Right kidney (tissue), 1 donor: Measurements from ENCODE around the gene ADGRB2.

Experiments
- DNase-seq: peaks from one replicate; pipeline ENCODE4 v3.0.0-alpha.2; 2016

The ADGRB2 gene

DNA sequence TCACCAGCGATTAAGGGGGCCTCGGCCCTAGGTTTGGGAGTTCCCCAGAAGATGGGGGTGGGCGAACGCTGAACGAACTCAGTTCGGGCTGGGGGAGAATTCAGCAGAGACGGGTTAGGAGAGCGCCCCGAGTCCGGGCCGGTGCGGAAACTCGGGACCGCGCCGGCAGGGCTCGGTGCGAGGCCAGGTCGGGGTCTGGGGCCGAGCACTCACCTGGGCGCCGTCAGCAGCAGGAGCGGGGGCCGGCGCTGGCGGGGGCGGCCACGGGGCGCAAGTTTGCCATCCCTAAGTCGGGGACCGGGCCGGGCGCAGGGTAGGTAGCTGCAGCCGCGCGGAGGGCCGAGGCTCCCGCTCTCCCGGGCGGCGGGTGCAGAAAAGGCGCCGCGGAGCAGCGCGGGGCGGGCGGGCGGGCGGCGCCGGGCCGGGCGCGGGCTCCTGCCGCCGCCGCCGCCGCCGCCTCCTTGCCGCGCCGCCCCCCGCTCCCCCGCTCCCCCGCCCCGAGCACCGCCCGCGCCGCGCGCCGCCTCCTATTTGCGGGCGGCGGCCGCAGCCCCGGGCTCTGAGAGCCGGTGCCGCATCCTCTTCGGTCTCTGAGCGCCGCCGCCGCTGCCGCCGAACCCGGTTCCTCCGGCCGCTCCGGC, 349 bp downstream of the ADGRB2 start:
- no peak for DNase-seq

DNA sequence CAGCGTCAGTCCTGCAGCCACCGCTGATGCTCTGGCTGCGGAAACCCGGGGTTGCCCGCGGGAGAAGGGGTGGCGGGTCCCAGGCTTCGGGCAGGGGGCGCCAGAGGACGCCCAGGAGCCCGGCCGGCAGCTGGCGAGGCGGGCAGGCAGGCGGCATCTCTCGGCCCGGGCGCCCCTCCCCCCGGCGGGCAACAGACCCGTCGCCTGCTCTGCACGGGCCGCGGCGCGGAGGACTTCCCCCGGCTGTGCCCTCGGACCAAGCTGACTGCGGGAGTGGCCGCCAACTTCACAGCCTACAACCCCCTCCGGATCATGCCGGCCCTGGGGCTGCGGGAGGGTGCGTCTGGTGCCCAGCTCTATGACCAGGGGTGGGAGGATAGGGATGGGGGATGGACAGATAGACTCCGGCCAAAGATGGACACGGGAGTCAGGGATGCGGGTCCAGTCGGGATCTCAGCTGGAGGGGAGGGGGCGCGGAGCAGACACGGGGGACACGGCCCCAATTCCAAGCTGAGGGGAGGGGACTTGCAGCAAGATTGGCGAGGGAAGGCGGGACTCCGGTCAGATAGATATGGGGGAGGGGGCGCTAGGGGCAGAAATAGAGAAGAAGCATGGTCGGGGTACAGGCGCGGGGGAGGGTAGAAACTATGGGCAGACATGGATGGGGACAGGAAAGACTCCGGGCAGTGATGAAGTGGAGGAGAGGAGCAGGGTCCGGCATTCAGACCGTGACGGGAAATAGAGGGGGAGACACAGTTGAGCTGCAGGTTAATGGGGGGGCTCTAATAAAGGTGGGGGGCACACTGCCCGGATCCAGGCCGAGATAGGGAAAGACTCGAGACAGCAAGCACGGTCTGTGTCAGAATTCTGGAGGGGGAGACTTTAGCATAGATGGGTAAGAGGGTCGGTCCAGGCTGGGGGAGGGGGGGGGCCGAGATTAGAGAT, 1.1 kb downstream of the ADGRB2 start:
- DNase-seq, result peak; percentile 80

DNA sequence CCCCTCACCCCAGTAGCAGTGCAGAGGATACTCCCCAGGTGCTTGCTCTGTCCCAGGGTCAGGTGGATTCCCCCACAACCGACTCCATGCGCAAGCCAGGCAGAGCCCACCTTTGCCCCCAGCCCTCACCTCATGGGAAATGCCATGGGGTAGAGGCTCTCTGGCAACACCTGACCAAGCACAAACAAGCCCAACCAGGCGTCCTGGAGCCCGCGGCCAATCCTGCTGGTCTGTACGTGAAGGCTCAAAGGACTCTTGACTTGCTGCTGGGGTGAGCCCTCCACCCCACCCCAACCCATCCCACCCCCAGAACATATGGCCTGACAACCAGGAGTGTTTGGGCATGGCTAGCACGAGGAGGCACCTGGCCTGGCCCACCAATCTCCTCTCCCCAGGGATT, 1.8 kb downstream of the ADGRB2 start:
- no peak for DNase-seq

DNA sequence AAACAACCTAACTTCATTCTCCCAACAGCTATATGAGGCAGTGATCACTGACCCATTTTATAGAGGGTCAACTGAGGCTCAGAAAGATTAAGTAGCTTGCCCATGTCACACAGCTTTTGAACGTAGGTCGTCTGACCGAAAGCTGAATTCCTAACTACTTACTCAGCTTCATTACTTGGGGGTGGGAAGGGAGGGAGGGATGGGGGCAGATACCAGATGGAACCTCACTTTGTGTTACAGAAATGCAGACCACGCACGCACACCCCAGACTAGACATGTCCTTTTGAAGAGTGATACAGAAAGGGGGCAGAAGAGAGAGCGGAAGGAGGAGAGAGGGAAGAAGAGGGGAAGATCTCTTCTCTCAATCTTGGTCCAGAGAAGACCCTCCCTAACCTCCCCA, 2.3 kb downstream of the ADGRB2 start:
- no peak for DNase-seq

DNA sequence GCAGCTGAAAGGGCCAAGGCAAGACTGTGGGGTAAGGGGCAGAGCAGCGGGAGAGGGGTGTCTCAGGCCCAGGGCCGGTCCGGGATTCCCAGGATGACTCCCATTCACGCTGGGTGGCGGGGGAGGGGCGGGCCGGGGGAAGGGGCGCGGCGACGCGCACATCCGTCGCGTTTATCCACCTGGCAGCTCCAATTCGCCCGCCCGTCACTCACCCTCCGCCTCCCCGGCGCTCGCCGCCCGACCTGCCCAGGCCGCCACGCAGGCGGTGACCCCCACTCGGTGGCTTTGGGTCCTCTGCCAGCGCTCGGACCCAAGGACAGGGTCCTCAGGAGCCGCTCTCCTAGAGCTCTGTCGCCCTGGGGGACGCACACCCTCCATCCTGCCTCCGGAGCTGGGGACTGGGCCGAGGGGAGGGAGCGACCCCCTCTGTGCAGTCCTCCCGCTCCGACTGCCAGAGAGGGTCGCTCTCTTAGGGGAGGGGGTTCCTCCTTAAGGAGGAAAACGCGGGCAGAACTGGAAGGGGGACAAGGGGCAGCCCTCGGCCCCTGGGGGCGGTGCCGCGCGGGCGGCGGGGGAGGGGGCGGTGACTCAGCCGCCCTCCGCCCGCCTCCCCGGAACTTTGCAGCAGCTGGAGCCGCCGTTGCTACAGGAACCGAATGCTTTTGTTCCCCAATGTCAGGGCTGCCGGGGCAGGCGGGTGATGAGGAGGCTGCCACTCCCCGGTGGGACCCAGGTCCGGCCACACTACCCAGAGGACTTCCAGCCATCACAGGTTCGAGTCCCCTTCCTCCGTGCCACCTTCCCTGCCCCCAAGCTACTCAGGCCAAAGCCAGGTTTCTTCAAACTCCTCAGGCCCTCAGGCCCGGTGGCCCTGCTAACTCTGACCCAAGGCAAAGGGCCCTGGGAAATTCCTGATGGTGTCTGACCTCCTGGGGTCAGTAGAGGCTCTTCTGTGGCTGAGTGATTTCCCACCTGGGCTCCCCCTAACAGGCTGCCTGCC, 3.4 kb downstream of the ADGRB2 start:
- DNase-seq, result peak; percentile 79

DNA sequence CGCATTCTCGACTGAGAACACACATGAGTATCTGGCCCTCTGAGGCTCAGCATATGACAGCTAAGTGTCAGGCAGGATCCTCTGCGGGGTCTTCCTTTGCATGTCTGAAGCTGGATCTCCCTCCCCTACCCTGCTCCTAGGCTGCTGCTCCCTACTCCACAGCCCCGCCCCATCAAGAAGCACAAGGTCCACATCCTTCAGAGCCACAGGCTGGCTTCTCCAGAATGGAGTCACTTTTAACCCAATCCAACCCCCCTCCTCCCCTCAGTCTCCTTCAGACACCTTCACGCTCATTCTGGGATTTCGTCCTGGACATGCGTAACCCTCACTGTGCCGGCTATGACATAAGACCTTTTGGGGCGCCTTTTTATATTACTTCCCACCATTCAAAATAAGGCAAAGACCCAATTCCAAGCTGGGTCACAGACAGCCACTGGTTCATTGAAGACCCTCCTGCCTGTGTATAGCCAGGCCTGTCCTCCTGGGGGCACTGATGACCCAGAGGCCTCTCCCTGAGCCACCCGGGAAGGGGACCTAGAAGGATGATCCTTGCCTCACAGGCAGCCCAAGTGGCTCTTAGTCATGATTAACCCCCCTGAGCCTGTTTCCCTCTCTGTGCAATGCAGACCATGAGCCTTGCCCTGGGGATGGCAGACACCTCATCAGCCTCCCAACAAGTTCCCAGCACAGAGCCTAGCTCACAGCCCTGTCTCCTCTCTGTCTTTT, 4.7 kb downstream of the ADGRB2 start:
- no peak for DNase-seq

DNA sequence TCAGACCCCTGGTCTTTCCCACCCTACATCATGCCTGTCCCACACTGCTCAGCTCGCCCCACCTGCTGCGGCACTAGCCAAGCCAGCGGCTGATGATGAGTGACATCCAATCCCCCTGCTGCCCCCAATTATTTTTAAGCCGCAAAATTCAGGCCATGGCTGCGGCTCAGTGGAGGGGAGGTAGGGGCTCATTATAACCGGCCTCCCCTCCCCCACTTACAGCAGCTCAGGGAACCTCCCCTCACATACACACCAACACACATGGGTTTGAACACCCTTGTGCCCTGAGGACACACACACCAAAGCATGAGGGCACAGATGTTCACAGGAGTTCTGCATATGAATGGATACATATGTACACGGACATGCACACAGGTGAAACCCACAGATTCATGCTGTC, 5.3 kb downstream of the ADGRB2 start:
- DNase-seq, result no peak

DNA sequence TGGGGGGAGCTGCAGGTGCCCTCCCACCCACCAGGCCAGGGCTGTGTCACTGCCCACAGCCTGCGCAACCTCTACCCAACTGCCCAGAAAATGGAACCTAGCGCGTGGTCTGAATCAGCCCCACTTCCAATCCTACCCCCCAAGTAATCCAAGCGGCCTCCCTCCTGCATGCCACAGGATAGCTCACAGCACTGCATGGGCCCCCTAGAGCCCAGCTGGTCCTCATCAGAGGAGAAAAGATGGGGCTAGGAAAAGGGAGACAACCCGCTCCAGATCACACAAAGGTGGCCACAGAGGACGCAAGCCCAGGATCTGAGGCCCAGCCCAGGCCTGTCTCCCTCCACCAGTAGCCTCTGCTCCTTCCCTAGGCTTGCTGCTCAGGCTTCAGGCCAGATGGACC, 6.2 kb downstream of the ADGRB2 start:
- no peak for DNase-seq

DNA sequence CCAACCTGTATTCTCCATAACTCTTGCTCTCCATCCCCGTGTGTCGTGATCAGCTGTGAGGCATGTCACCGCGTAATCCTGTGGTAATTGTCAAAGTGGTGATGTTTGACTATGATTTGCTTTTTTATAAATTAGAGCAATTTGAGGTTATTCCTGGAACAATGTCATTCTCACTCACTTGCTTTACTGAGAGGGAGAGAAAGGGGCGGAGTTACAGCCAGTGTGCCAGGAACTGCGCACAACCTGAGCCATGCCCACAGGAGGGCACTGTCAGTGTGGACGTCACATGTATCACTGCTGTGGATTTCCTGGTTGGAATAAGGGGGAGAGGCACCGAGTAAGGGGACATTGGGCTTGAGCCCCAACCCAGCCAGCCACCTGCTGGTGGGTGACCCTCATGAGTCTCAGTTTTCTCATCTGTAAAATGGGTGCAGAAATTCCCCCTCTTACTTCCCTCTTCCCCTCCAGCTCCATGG, 6.9 kb downstream of the ADGRB2 start:
- DNase-seq, result no peak

DNA sequence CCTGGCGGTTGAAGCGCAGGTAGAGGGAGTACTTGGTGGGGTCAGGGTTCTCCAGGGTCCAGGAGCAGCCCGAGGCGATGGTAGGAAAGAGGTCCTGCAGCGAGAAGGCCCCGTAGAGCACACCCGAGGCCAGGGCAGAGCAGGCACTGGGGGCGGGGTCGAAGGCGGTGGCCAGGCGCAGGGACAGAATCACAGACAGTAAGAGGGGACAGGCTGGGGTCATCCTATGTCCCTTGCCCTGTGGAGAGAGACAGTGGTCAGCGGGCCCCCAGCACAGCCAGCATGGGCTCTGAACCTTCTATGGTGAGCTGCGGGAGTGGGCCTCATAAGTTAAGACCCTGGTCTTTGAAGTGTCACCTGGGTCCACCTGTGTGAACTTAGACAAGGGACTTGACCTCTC, 7.6 kb downstream of the ADGRB2 start:
- no peak for DNase-seq

DNA sequence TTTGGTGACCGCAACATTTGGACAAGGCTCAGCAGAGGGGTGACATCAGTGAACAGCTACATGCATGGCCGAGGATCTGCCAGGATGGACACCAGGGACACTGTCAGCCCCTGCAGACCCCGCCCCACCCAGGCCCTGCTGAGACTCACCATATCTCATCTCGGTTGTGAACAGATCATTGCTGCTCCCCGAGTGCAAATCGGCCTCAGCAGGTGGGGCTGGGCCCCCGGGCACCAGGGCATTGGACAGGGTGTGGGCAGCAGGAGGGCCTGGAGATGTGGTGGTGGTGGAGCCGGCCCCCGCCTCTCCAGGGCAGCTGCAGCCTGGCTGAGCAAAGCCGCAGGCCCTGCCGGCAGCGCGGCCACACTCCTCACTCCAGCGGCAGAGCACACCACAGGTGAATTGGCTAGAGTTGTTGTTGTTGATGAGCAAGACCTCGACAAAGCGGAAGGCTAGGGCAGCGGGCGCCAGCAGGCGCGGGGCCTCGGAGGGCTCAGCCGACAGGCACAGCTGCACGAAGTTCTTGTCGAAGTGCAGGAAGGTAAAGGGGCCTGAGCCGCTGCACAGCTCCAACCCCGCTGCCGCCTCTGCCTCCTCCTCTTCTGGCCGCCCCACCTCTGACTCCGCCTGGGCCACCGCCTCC, 8.2 kb downstream of the ADGRB2 start:
- DNase-seq, result peak; percentile 8

DNA sequence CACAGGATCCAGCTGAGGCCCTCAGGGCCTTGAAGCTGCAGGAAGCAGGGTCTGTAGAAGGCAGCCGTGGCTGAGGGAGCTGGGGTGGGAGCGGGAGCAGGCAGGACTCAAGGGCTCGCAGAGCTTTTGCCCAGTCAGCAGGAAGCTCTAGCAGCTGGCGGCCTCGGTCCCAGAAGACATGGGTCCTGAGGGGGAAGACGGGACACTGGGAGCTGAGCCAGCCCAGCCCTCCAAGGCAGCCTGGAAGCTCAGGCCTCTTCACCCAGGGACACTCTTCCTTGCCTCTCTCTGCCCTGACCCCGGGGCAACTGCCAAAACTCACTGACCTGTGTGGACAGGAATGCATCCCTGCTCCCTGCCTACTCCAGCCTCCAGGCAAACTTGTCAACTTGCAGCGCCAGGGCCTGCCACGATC, 8.9 kb downstream of the ADGRB2 start:
- peak; percentile 6 for DNase-seq

DNA sequence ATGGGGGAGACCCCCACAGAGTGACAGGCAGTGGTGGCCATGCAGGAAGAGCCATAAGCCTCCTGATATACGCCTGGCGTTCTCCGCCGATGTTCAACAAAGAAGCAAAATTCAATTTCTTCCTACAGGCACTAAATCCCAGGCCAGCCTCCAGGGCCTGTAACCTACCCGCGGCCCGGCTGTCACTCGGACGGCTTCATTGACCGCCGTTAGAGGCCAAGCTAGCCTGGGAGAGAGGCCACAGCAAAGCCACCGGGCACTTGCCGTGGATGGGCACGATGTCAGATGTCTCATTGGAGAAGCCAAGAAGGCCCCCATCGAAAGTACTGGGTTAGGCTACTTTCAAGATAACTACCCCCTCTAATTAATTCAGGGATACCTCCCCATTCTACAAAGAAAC, 9.7 kb downstream of the ADGRB2 start:
- DNase-seq, result no peak

DNA sequence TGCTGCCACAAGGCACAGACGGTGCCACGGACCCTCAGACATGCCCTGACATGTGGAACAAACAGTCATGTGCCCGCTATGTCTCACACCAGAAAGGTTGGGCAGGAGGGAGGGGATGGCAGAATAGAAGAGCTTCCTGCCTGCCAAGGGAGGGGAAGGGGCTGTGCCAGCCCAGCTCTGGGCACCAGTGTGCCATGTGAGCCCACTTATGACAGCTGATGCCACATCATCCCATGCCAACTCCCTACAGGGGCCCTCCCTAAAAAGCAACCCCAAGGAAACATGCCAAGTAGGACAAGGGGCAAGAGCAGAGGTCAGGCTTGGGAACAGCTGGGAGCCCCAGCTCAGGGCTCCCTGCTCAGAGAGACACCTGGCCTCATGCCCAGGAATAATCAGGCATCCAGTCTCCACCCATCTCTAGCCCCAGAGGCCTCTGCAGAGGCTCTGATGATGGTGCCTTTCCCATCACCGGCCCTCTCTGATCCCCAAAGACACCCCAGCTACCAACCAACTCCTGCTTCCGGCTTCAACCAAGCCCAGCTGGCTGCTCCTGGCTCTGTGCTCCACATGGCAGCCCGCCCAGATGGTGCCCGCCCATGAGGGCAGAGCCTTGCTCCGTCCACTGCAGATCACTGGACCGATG, 10.3 kb downstream of the ADGRB2 start:
- peak; percentile 6 for DNase-seq

DNA sequence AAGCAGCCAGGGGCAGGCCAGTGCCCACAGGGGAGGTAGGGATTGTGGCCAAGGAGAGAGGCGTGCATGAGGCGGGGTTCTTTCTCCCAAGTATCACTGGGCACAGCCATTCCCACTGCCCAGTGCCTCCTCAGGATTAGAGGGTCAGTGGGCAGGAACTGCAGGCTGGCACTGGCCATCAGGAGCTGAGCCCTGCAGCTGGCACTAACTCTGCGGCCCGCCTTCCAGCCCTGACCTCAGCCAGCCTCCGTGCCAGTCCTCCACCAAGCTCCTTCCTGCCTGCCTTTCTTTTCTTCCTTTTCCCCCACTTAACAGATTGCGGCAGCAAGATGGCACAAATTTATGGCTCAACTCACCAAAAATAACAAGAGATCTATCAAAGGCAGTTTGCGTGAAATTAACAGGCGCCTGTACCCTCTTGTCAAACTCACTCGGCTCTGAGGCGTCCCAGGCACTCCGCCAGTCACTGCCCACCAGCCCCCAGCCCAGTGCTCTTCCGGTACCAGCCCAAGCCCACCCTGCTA, 11.1 kb downstream of the ADGRB2 start:
- DNase-seq, result no peak

DNA sequence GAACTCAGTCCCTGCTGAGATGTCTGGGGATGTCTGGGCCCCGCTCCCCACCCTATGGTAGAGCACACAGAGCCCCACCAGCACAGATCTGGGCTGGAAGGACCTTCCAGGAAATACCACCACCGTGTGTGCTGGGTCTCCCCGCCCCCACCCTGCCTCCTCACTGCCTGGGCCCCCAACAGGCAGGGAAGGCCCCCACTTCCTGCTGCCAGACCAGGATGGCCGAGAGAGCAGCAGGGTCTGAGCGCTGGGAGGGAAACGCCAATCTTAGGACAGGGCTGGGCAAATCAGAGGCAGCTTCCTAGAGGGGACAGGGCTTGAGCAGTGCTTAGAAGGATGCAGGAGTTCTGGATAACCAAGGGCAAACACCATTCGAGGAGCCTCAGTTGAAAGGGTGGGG, 11.9 kb downstream of the ADGRB2 start:
- DNase-seq, result no peak

DNA sequence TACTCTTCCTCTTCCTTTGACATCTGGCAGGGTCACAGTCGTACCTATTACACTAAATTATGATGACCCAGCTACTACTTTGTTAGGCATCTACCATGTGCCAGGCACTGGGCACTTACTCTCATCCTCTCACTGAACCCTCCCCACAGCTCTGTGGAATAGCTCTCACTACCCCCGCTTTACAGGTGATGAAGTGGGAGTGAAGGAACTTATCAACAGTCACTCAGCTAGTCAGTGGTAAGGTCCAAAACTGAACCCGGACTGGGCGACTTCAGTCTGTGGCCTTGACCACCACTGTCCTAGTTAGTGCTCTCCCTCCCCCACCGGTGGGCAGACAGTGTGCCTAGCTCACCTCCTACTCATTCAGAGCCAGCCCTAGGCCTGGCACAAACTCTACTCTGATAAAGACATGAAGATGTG, 12.3 kb downstream of the ADGRB2 start:
- DNase-seq, result no peak

DNA sequence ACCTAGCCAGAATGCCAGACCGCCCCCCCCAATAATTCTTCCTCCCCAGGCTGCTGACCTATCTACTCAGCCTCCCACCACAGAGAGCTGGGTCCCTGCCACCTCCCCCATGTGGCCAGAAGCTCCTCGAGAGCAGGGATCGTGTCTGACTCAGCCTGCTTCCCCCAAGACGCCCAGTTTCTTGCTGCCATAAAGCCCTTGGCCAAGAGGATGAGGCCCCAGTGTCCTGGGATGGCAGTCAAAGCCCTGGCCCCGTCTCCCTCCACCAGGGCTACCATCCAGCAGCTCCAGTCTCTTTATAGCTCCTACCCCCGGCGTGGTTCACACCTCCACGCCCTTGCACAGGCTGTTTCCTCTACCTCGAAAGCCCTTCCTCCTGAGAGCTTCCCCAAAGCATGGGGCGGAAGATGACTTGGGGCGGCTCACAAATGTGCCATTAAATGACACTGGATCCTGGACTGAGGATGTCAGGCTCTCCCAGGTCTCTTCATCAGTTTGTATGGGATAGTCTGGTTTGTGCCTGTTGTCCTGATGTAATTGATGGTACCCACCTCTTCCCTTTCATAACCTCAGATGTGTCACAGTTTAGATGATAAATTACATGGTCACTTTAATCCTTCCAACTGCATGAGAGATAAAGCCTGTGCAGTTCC, 13.2 kb downstream of the ADGRB2 start:
- DNase-seq, result no peak

DNA sequence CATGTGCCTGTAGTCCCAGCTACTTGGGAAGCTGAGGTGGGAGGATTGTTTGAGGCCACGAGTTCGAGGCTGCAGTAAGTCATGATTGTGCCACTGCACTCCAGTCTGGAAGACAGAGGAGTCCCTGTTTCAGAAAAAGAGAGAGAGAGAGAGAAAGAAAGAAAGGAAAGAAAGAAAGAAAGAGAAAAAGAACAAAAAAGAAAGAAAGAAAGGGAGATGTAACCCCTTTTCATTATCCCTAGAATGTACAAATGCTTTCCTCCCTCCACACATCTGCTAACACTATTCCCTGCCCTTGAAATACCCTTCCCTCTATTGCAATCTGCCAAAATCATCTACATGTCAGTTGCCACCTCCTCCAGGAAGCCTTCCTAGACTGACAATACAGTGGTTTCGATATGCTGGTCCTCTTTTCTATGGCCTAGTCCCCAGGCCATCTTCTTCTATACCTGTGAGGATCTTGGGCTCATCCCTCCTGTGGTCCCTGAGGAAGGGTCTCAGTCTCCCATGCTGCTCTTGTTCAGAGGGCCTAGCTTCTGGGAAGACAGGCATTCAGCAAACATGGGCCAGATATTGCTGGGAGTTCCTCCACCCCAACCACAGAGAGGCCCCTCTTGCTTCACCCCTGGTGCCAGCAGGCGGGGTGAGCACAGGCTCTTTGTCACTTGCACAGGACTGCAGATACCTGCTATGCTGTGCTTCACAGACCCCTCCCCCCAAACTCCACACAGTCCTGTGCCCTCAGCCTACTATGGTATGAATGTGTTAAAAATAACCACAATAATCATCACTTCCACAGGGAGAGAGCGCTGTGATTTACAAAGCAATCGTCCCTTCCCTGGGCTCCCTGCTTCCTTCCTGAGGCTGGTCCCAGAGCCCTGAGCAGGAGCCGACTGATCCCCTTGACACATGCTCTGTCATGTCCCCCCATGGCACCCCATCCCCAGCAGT, 14.1 kb downstream of the ADGRB2 start:
- DNase-seq, result no peak
